Osteoblast (primary cell): Measurements from ENCODE around the gene FNDC11. TPM values are rescaled to one million over a fixed set of nuclear protein-coding genes. Genes with fewer than 3 reads are reported as not detected.
A peak's percentile ranks its signal among the peaks of the same experiment; 100 is the strongest.

Experiments used
- DNase-seq: peaks from one replicate; pipeline ENCODE4 v3.0.0; 2011; ENCODE audit warnings: low spot score, mixed read lengths; ENCODE audit not compliant: insufficient read length; ENCODE audit errors: missing footprints
- H2AFZ ChIP-seq: 2 replicates; pipeline ENCODE4 v1.6.0; 2011; ENCODE audit warnings: mild to moderate bottlenecking, low read length
- H3K27ac ChIP-seq: 2 replicates; pipeline ENCODE4 v1.5.1; 2011; ENCODE audit warnings: mild to moderate bottlenecking, low read depth, low read length, moderate library complexity
- H3K27me3 ChIP-seq: 2 replicates; pipeline ENCODE4 v1.6.0; 2012; ENCODE audit warnings: mild to moderate bottlenecking, control low read depth, inconsistent platforms, low read length, moderate library complexity; ENCODE audit not compliant: insufficient read depth
- H3K36me3 ChIP-seq: 2 replicates; pipeline ENCODE4 v1.5.1; 2011; ENCODE audit warnings: mild to moderate bottlenecking, low read length, control low read depth, moderate library complexity; ENCODE audit not compliant: insufficient read depth
- H3K4me1 ChIP-seq: 2 replicates; pipeline ENCODE4 v1.5.1; 2011; ENCODE audit warnings: mild to moderate bottlenecking, low read length, control low read depth, moderate library complexity; ENCODE audit not compliant: insufficient read depth
- H3K4me2 ChIP-seq: 2 replicates; pipeline ENCODE4 v1.6.0; 2011; ENCODE audit warnings: mild to moderate bottlenecking, low read length; ENCODE audit not compliant: insufficient read depth
- H3K4me3 ChIP-seq: fragments of 200-600 bp; sonication (generic); 3 replicates; pipeline ENCODE4 v1.5.1; 2012; ENCODE audit warnings: mild to moderate bottlenecking, low read length, inconsistent platforms; ENCODE audit not compliant: insufficient read depth
- H3K79me2 ChIP-seq: 2 replicates; pipeline ENCODE4 v1.6.0; 2012; ENCODE audit warnings: mild to moderate bottlenecking, low read length, control low read depth, inconsistent platforms; ENCODE audit not compliant: insufficient read depth
- H3K9me3 ChIP-seq: 2 replicates; pipeline ENCODE4 v1.5.1; 2011; ENCODE audit warnings: low read depth, low read length, control low read depth
- H4K20me1 ChIP-seq: 2 replicates; pipeline ENCODE4 v1.6.0; 2012; ENCODE audit warnings: mild to moderate bottlenecking, low read length, control low read depth; ENCODE audit not compliant: insufficient read depth
- CTCF ChIP-seq: IDR thresholded peaks from 2 replicates; pipeline ENCODE4 v1.5.1; 2011; ENCODE audit warnings: mild to moderate bottlenecking, low read depth, low read length, moderate library complexity; ENCODE audit errors: extremely low read depth
- total RNA-seq: library from RNA; depleted of rRNA; stranded (reverse); fragments of >200 nt; gene quantifications from 2 replicates; pipeline ENCODE4 v1.2.3, GENCODE V29; 2012

Gene FNDC11
- total RNA-seq: under 0.01 TPM in 1 of 2 replicates, not detected in the other

GRCh38 chr20:63553933-63554290 is at the start of gene FNDC11:
TSS of gene FNDC11 (plus strand) at chr20:63554159. CDS start at chr20:63555664, 1,505 bp downstream.
- Histone ChIP-seq H3K4me2 (peak within 1 kb of the TSS; percentile 82), H3K4me3 (peak within 1 kb of the TSS; percentile 72), H4K20me1 (no peaks in the 10 kb centered on the region), H3K27ac (no peak within 1 kb of the TSS), H2AFZ (peak within 1 kb of the TSS; percentile 68), H3K79me2 (no peaks in the 10 kb centered on the region), H3K36me3 (no peaks in the 10 kb centered on the region), H3K4me1 (no peaks in the 10 kb centered on the region), H3K9me3 (no peaks in the 10 kb centered on the region), H3K27me3 (peaks cover 3% of the 10 kb centered on the region)
- TF ChIP-seq CTCF: no peak
- no peak for DNase-seq

- no peak overlapping the region for H3K4me2 ChIP-seq
- no peaks in the 10 kb centered on the region for H3K9me3 ChIP-seq
- H3K79me2 ChIP-seq: no peaks in the 10 kb centered on the region
- no peaks in the 10 kb centered on the region for H3K36me3 ChIP-seq
- H2AFZ ChIP-seq: no peak overlapping the region
- DNase-seq: peak; percentile 49
- no peak overlapping the region for H3K4me3 ChIP-seq
- no peaks in the 10 kb centered on the region for H4K20me1 ChIP-seq
- no peak for TF ChIP-seq CTCF
- no peak overlapping the region for H3K27ac ChIP-seq
- H3K4me1 ChIP-seq: no peaks in the 10 kb centered on the region
- peaks cover 26% of the 10 kb centered on the region for H3K27me3 ChIP-seq
Observed at GRCh38 chr20:63504642-63505041, 49.3 kb upstream of the FNDC11 start.

GRCh38 chr20:63505281-63505680 is 48.7 kb upstream of the FNDC11 start:
- no peak overlapping the region for H3K4me2 ChIP-seq
- H4K20me1 ChIP-seq: no peaks in the 10 kb centered on the region
- DNase-seq: peak; percentile 41
- H3K9me3 ChIP-seq: no peaks in the 10 kb centered on the region
- no peaks in the 10 kb centered on the region for H3K79me2 ChIP-seq
- no peaks in the 10 kb centered on the region for H3K36me3 ChIP-seq
- no peak overlapping the region for H2AFZ ChIP-seq
- no peak for TF ChIP-seq CTCF
- H3K4me3 ChIP-seq: no peak overlapping the region
- no peaks in the 10 kb centered on the region for H3K4me1 ChIP-seq
- H3K27me3 ChIP-seq: peaks cover 24% of the 10 kb centered on the region
- no peak overlapping the region for H3K27ac ChIP-seq

- Histone ChIP-seq H3K27ac (no peak overlapping the region), H3K27me3 (peaks cover 24% of the 10 kb centered on the region), H3K9me3 (no peaks in the 10 kb centered on the region), H3K4me3 (no peak overlapping the region), H3K79me2 (no peaks in the 10 kb centered on the region), H2AFZ (no peak overlapping the region), H3K36me3 (no peaks in the 10 kb centered on the region), H4K20me1 (no peaks in the 10 kb centered on the region), H3K4me1 (no peaks in the 10 kb centered on the region), H3K4me2 (no peak overlapping the region)
- no peak for TF ChIP-seq CTCF
- DNase-seq: peak; percentile 62
Observed at GRCh38 chr20:63505723-63506122, 48.2 kb upstream of the FNDC11 start.
